ENCODE data around the gene NCF2. TPM values are rescaled to one million over a fixed set of nuclear protein-coding genes. Genes with fewer than 3 reads are reported as not detected.

The NCF2 gene
- 12.5 TPM for total RNA-seq

- DNase-seq (ENCODE audit: extremely low spot score in 2 of 2), result no peak
- Histone ChIP-seq H3K27ac (peak within 1 kb of the TSS; percentile 29), H3K9me3 (no peaks in the 10 kb centered on the region), H3K36me3 (no peaks in the 10 kb centered on the region), H3K27me3 (no peaks in the 10 kb centered on the region), H3K4me3 (peak within 1 kb of the TSS in 1 of 2 donors; percentile 11), H3K4me1 (peaks cover 26% of the 10 kb centered on the region)
- intact Hi-C loops (cut with DNase I), result no loop called here
- no peak for TF ChIP-seq CTCF (IDR thresholded peaks at IDR 0.05)
- no peak for TF ChIP-seq POLR2A (IDR thresholded peaks at IDR 0.05)
- no peak for TF ChIP-seq POLR2AphosphoS5 (IDR thresholded peaks at IDR 0.05; ENCODE audit: insufficient read depth in 1 of 2, low read depth in 1 of 2)
These were observed at the start of gene NCF2 for GRCh38 chr1:183590244-183591191. Gene NCF2, minus strand, starts transcription at chr1:183590459. Its CDS starts 130 bp downstream, at chr1:183590329.

- intact Hi-C loops (cut with DNase I), result no loop called here
- DNase-seq (ENCODE audit: extremely low spot score in 2 of 2), result no peak
- H3K27me3 ChIP-seq, result no peaks in the 10 kb centered on the region
- peaks cover 18% of the 10 kb centered on the region for H3K4me1 ChIP-seq
- no peaks in the 10 kb centered on the region for H3K36me3 ChIP-seq
- no peak overlapping the region for H3K27ac ChIP-seq
- TF ChIP-seq POLR2AphosphoS5 (IDR thresholded peaks at IDR 0.05; ENCODE audit: insufficient read depth in 1 of 2, low read depth in 1 of 2) (no peak), POLR2A (IDR thresholded peaks at IDR 0.05) (no peak), CTCF (IDR thresholded peaks at IDR 0.05) (no peak)
- no peaks in the 10 kb centered on the region for H3K9me3 ChIP-seq
- H3K4me3 ChIP-seq, result no peak overlapping the region
These were observed 48.6 kb upstream of the NCF2 start for GRCh38 chr1:183638649-183639387.

GRCh38 chr1:183636783-183637182 is 46.5 kb upstream of the NCF2 start:
- H3K4me3 ChIP-seq, result peak overlapping the region; percentile 80 to 99
- no peak overlapping the region for H3K27ac ChIP-seq
- peaks cover 36% of the 10 kb centered on the region for H3K4me1 ChIP-seq
- TF ChIP-seq POLR2AphosphoS5 (IDR thresholded peaks at IDR 0.05; ENCODE audit: insufficient read depth in 1 of 2, low read depth in 1 of 2), result no peak
- TF ChIP-seq POLR2A (IDR thresholded peaks at IDR 0.05), result no peak
- no peak for TF ChIP-seq CTCF (IDR thresholded peaks at IDR 0.05)
- H3K9me3 ChIP-seq, result no peaks in the 10 kb centered on the region
- DNase-seq (ENCODE audit: extremely low spot score in 2 of 2), result no peak
- no peaks in the 10 kb centered on the region for H3K36me3 ChIP-seq
- intact Hi-C loops (cut with DNase I), result no loop called here
- H3K27me3 ChIP-seq, result no peaks in the 10 kb centered on the region

- Histone ChIP-seq H3K4me3 (peak overlapping the region; percentile 80 to 99), H3K27me3 (no peaks in the 10 kb centered on the region), H3K27ac (peak overlapping the region; percentile 65), H3K9me3 (no peaks in the 10 kb centered on the region), H3K36me3 (no peaks in the 10 kb centered on the region), H3K4me1 (peaks cover 39% of the 10 kb centered on the region)
- TF ChIP-seq POLR2AphosphoS5 (IDR thresholded peaks at IDR 0.05; ENCODE audit: insufficient read depth in 1 of 2, low read depth in 1 of 2), result no peak
- no peak for DNase-seq (ENCODE audit: extremely low spot score in 2 of 2)
- intact Hi-C loops (cut with DNase I), result no loop called here
These were observed 46.0 kb upstream of the NCF2 start for GRCh38 chr1:183636334-183636682.

GRCh38 chr1:183635606-183636333 is 45.5 kb upstream of the NCF2 start, which contains the start of gene ARPC5:
Gene ARPC5, minus strand, starts transcription at chr1:183635783. Its CDS starts 124 bp downstream, at chr1:183635659.
- TF ChIP-seq POLR2A (IDR thresholded peaks at IDR 0.05), result peak in 1 of 2 donors; percentile 87
- TF ChIP-seq POLR2AphosphoS5 (IDR thresholded peaks at IDR 0.05; ENCODE audit: insufficient read depth in 1 of 2, low read depth in 1 of 2), result peak; percentile 98
- TF ChIP-seq CTCF (IDR thresholded peaks at IDR 0.05), result peak in 1 of 3 experiments; percentile 3
- no peaks in the 10 kb centered on the region for H3K36me3 ChIP-seq
- H3K9me3 ChIP-seq, result no peaks in the 10 kb centered on the region
- peak; percentile 97 for DNase-seq (ENCODE audit: extremely low spot score in 2 of 2)
- peak within 1 kb of the TSS; percentile 80 to 99 for H3K4me3 ChIP-seq
- peaks cover 45% of the 10 kb centered on the region for H3K4me1 ChIP-seq
- intact Hi-C loops (cut with DNase I), result no loop called here
- H3K27ac ChIP-seq, result peak within 1 kb of the TSS; percentile 93
- H3K27me3 ChIP-seq, result no peaks in the 10 kb centered on the region
